ENCODE results near the gene SPTSSA.
"Not testable (repeated sequence)": the region's sequence is repeated elsewhere in the genome, so short reads cannot be mapped to it uniquely, and the experiment has no call there.

The SPTSSA gene

GRCh38 chr14:34436118-34436905 lies 25.7 kb downstream of the SPTSSA start:
- Histone ChIP-seq H3K4ac (ENCODE audit: low read depth, low read length) (no peak overlapping the region), H3K79me2 (ENCODE audit: control insufficient read depth, insufficient read depth, low read length) (no peaks in the 10 kb centered on the region), H3K79me1 (ENCODE audit: low read length) (peaks cover 8% of the 10 kb centered on the region), H3K4me3 (ENCODE audit: low read length) (no peak overlapping the region), H3K27me3 (ENCODE audit: insufficient read depth, low read length, poor library complexity) (no peaks in the 10 kb centered on the region), H3K23ac (ENCODE audit: low read length) (no peak overlapping the region), H2BK5ac (ENCODE audit: low read length) (no peak overlapping the region), H2BK15ac (replicated peaks; ENCODE audit: low read depth) (no peak overlapping the region), H3K4me2 (ENCODE audit: low read length) (no peak overlapping the region), H2BK120ac (ENCODE audit: low read depth, low read length) (no peak overlapping the region), H3K27ac (ENCODE audit: low read depth, low read length) (no peak overlapping the region), H3K9ac (ENCODE audit: low read length) (no peak overlapping the region), H2AK5ac (ENCODE audit: low read length) (no peak overlapping the region), H3K36me3 (ENCODE audit: control insufficient read depth, insufficient read depth, low read length) (no peaks in the 10 kb centered on the region), H3K18ac (ENCODE audit: low read length) (no peak overlapping the region), H4K5ac (ENCODE audit: low read length) (no peak overlapping the region), H3K56ac (ENCODE audit: low read length) (no peak overlapping the region), H3K4me1 (ENCODE audit: control insufficient read depth, low read depth, low read length) (no peaks in the 10 kb centered on the region), H4K8ac (ENCODE audit: low read depth, low read length) (no peak overlapping the region)
- 100% methylated on average over 1 of the region's 1 CpG for WGBS (ENCODE audit: extremely low coverage, insufficient coverage, low lambda C conversion rate)
- DNase-seq: no peak

GRCh38 chr14:34433957-34434356 lies 28.1 kb downstream of the SPTSSA start:
- Histone ChIP-seq H2BK5ac (ENCODE audit: low read length) (no peak overlapping the region), H3K4me1 (ENCODE audit: control insufficient read depth, low read depth, low read length) (no peaks in the 10 kb centered on the region), H3K9ac (ENCODE audit: low read length) (no peak overlapping the region), H2AK5ac (ENCODE audit: low read length) (no peak overlapping the region), H3K79me1 (ENCODE audit: low read length) (peaks cover 6% of the 10 kb centered on the region), H3K4ac (ENCODE audit: low read depth, low read length) (no peak overlapping the region), H4K8ac (ENCODE audit: low read depth, low read length) (no peak overlapping the region), H2BK15ac (replicated peaks; ENCODE audit: low read depth) (no peak overlapping the region), H3K4me2 (ENCODE audit: low read length) (no peak overlapping the region), H3K18ac (ENCODE audit: low read length) (no peak overlapping the region), H3K56ac (ENCODE audit: low read length) (no peak overlapping the region), H3K23ac (ENCODE audit: low read length) (no peak overlapping the region), H2BK120ac (ENCODE audit: low read depth, low read length) (no peak overlapping the region), H3K27ac (ENCODE audit: low read depth, low read length) (no peak overlapping the region), H3K79me2 (ENCODE audit: control insufficient read depth, insufficient read depth, low read length) (no peaks in the 10 kb centered on the region), H3K27me3 (ENCODE audit: insufficient read depth, low read length, poor library complexity) (no peaks in the 10 kb centered on the region), H3K4me3 (ENCODE audit: low read length) (no peak overlapping the region), H3K36me3 (ENCODE audit: control insufficient read depth, insufficient read depth, low read length) (no peaks in the 10 kb centered on the region), H4K5ac (ENCODE audit: low read length) (no peak overlapping the region)
- no peak for DNase-seq
- WGBS (ENCODE audit: extremely low coverage, insufficient coverage, low lambda C conversion rate): 100% methylated on average over 1 of the region's 2 CpGs

- not testable (repeated sequence) for H3K79me2 ChIP-seq (ENCODE audit: control insufficient read depth, insufficient read depth, low read length); H2BK120ac ChIP-seq (ENCODE audit: low read depth, low read length); H3K56ac ChIP-seq (ENCODE audit: low read length); H3K36me3 ChIP-seq (ENCODE audit: control insufficient read depth, insufficient read depth, low read length); DNase-seq; H3K4me3 ChIP-seq (ENCODE audit: low read length); H2AK5ac ChIP-seq (ENCODE audit: low read length); H3K4ac ChIP-seq (ENCODE audit: low read depth, low read length); H3K9ac ChIP-seq (ENCODE audit: low read length); H3K18ac ChIP-seq (ENCODE audit: low read length); H3K27ac ChIP-seq (ENCODE audit: low read depth, low read length); H4K5ac ChIP-seq (ENCODE audit: low read length); H2BK5ac ChIP-seq (ENCODE audit: low read length); H3K23ac ChIP-seq (ENCODE audit: low read length); H2BK15ac ChIP-seq (replicated peaks; ENCODE audit: low read depth); H3K79me1 ChIP-seq (ENCODE audit: low read length); H3K4me1 ChIP-seq (ENCODE audit: control insufficient read depth, low read depth, low read length); H3K27me3 ChIP-seq (ENCODE audit: insufficient read depth, low read length, poor library complexity); H3K4me2 ChIP-seq (ENCODE audit: low read length); H4K8ac ChIP-seq (ENCODE audit: low read depth, low read length)
- no CpG with 5 or more reads among the region's 5 CpGs for WGBS (ENCODE audit: extremely low coverage, insufficient coverage, low lambda C conversion rate)
Measured at GRCh38 chr14:34428102-34428466, 34.0 kb downstream of the SPTSSA start.

GRCh38 chr14:34426313-34427295 lies 35.4 kb downstream of the SPTSSA start:
- Histone ChIP-seq H2BK15ac (replicated peaks; ENCODE audit: low read depth) (no peak overlapping the region), H3K4me3 (ENCODE audit: low read length) (no peak overlapping the region), H3K56ac (ENCODE audit: low read length) (no peak overlapping the region), H2AK5ac (ENCODE audit: low read length) (no peak overlapping the region), H3K36me3 (ENCODE audit: control insufficient read depth, insufficient read depth, low read length) (no peaks in the 10 kb centered on the region), H3K23ac (ENCODE audit: low read length) (no peak overlapping the region), H3K4me1 (ENCODE audit: control insufficient read depth, low read depth, low read length) (no peaks in the 10 kb centered on the region), H2BK120ac (ENCODE audit: low read depth, low read length) (no peak overlapping the region), H3K27me3 (ENCODE audit: insufficient read depth, low read length, poor library complexity) (no peaks in the 10 kb centered on the region), H3K9ac (ENCODE audit: low read length) (no peak overlapping the region), H2BK5ac (ENCODE audit: low read length) (no peak overlapping the region), H3K27ac (ENCODE audit: low read depth, low read length) (no peak overlapping the region), H3K79me2 (ENCODE audit: control insufficient read depth, insufficient read depth, low read length) (no peaks in the 10 kb centered on the region), H3K18ac (ENCODE audit: low read length) (no peak overlapping the region), H3K79me1 (ENCODE audit: low read length) (no peaks in the 10 kb centered on the region), H4K8ac (ENCODE audit: low read depth, low read length) (no peak overlapping the region), H3K4ac (ENCODE audit: low read depth, low read length) (no peak overlapping the region), H3K4me2 (ENCODE audit: low read length) (no peak overlapping the region), H4K5ac (ENCODE audit: low read length) (no peak overlapping the region)
- no CpG with 5 or more reads among the region's 11 CpGs for WGBS (ENCODE audit: extremely low coverage, insufficient coverage, low lambda C conversion rate)
- DNase-seq: no peak

- Histone ChIP-seq H3K4me1 (ENCODE audit: control insufficient read depth, low read depth, low read length) (no peaks in the 10 kb centered on the region), H3K4ac (ENCODE audit: low read depth, low read length) (no peak overlapping the region), H4K8ac (ENCODE audit: low read depth, low read length) (no peak overlapping the region), H3K18ac (ENCODE audit: low read length) (no peak overlapping the region), H4K5ac (ENCODE audit: low read length) (no peak overlapping the region), H2BK120ac (ENCODE audit: low read depth, low read length) (no peak overlapping the region), H2BK15ac (replicated peaks; ENCODE audit: low read depth) (no peak overlapping the region), H3K56ac (ENCODE audit: low read length) (no peak overlapping the region), H3K36me3 (ENCODE audit: control insufficient read depth, insufficient read depth, low read length) (no peaks in the 10 kb centered on the region), H3K27me3 (ENCODE audit: insufficient read depth, low read length, poor library complexity) (no peaks in the 10 kb centered on the region), H3K23ac (ENCODE audit: low read length) (no peak overlapping the region), H3K79me1 (ENCODE audit: low read length) (no peaks in the 10 kb centered on the region), H3K4me3 (ENCODE audit: low read length) (no peak overlapping the region), H3K9ac (ENCODE audit: low read length) (no peak overlapping the region), H2BK5ac (ENCODE audit: low read length) (no peak overlapping the region), H3K79me2 (ENCODE audit: control insufficient read depth, insufficient read depth, low read length) (no peaks in the 10 kb centered on the region), H3K4me2 (ENCODE audit: low read length) (no peak overlapping the region), H2AK5ac (ENCODE audit: low read length) (no peak overlapping the region), H3K27ac (ENCODE audit: low read depth, low read length) (no peak overlapping the region)
- DNase-seq: peak; percentile 38
- no CpG with 5 or more reads among the region's 5 CpGs for WGBS (ENCODE audit: extremely low coverage, insufficient coverage, low lambda C conversion rate)
Measured at GRCh38 chr14:34425095-34425851, 36.8 kb downstream of the SPTSSA start.

Data from mesendoderm (in vitro differentiated cells).